GM23248 (cell line): ENCODE data around the gene SYNJ1. TPM values are rescaled to one million over a fixed set of nuclear protein-coding genes. Genes with fewer than 3 reads are reported as not detected.

ENCODE experiments used
- DNase-seq: peaks from one replicate; pipeline ENCODE4 v3.0.0-alpha.2; 2015
- H2AFZ ChIP-seq: fragments of 200-600 bp; sonication (generic); 2 replicates; pipeline ENCODE4 v1.6.1; 2016; ENCODE audit warnings: antibody characterized with exemption
- H3F3A ChIP-seq: fragments of 200-600 bp; sonication (generic); 2 replicates; pipeline ENCODE4 v1.6.1; 2016; ENCODE audit warnings: mild to moderate bottlenecking, antibody characterized with exemption, mixed run types; ENCODE audit not compliant: insufficient read depth
- H3K27ac ChIP-seq: fragments of 200-600 bp; sonication (generic); 2 replicates; pipeline ENCODE4 v1.5.1; 2016; ENCODE audit warnings: mild to moderate bottlenecking
- H3K27me3 ChIP-seq: fragments of 200-600 bp; sonication (generic); replicated peaks from 2 replicates; pipeline ENCODE4 v1.6.1; 2016; ENCODE audit warnings: mild to moderate bottlenecking; ENCODE audit not compliant: insufficient read depth
- H3K36me3 ChIP-seq: fragments of 200-600 bp; sonication (generic); 2 replicates; pipeline ENCODE4 v1.6.1; 2016; ENCODE audit warnings: low read depth, mild to moderate bottlenecking
- H3K4me1 ChIP-seq: fragments of 200-600 bp; sonication (generic); 2 replicates; pipeline ENCODE4 v1.6.1; 2016; ENCODE audit warnings: mild to moderate bottlenecking; ENCODE audit not compliant: insufficient read depth
- H3K4me2 ChIP-seq: fragments of 200-600 bp; sonication (generic); one replicate; pipeline ENCODE4 v1.6.1; 2016; ENCODE audit warnings: mild to moderate bottlenecking; ENCODE audit not compliant: unreplicated experiment
- H3K4me3 ChIP-seq: fragments of 200-600 bp; sonication (generic); 2 replicates; pipeline ENCODE4 v1.5.1; 2016; ENCODE audit warnings: mild to moderate bottlenecking
- H3K79me2 ChIP-seq: fragments of 200-600 bp; sonication (generic); 2 replicates; pipeline ENCODE4 v1.6.1; 2016; ENCODE audit warnings: mild to moderate bottlenecking; ENCODE audit not compliant: insufficient read depth
- H3K9ac ChIP-seq: fragments of 200-600 bp; sonication (generic); 2 replicates; pipeline ENCODE4 v1.6.1; 2016; ENCODE audit warnings: mild to moderate bottlenecking
- H3K9me2 ChIP-seq: fragments of 200-600 bp; sonication (generic); 2 replicates; pipeline ENCODE4 v1.6.1; 2016; ENCODE audit warnings: mixed run types, mild to moderate bottlenecking, moderate library complexity; ENCODE audit not compliant: insufficient read depth
- H3K9me3 ChIP-seq: fragments of 200-600 bp; sonication (generic); one replicate; pipeline ENCODE4 v1.6.1; 2017; ENCODE audit warnings: low read depth
- H4K20me1 ChIP-seq: fragments of 200-600 bp; sonication (generic); 2 replicates; pipeline ENCODE4 v1.6.0; 2016; ENCODE audit not compliant: insufficient read depth
- EZH2 ChIP-seq: fragments of 200-600 bp; sonication (generic); IDR thresholded peaks from 2 replicates; pipeline ENCODE4 v1.6.1; 2018; ENCODE audit warnings: antibody characterized with exemption, mild to moderate bottlenecking; ENCODE audit not compliant: insufficient read depth, poor library complexity, severe bottlenecking
- EZH2phosphoT487 ChIP-seq: fragments of 200-600 bp; sonication (generic); IDR thresholded peaks from 2 replicates; pipeline ENCODE4 v1.6.1; 2018; ENCODE audit warnings: antibody characterized with exemption, moderate library complexity, mild to moderate bottlenecking, low read depth; ENCODE audit not compliant: insufficient read depth
- WGBS, 2 experiments: methylation state at CpG; one replicate each; pipeline ENCODE4 v1.1.6; 2015 to 2017; ENCODE audit warnings: low lambda C conversion rate in 2 of 2, low coverage in 1 of 2; ENCODE audit errors: missing lambda C conversion rate in 2 of 2; 5-methylcytosine and 5-hydroxymethylcytosine counted together
- in situ Hi-C: fragments of 300-500 bp; cut with MboI; formaldehyde crosslinking; loops from 2 replicates; pipeline ENCODE4 v1.15.0; 2020
- polyA plus RNA-seq: library from polyadenylated mRNA; unstranded; fragments of >200 nt; fragmentation: Nextera tagmentation; extraction: Ambion mirVana; gene quantifications from 2 replicates; pipeline ENCODE4 v1.2.1, GENCODE V29; 2016
- total RNA-seq: library from RNA; depleted of rRNA; stranded (reverse); fragments of >200 nt; shearing (Covaris generic); gene quantifications from 2 replicates; pipeline ENCODE4 v1.2.3, GENCODE V29; 2014

Gene SYNJ1
- total and polyA plus RNA-seq, 2 experiments from 2014 or later, result 4.6 to 5.0 TPM

GRCh38 chr21:32733356-32733755 is 5.5 kb upstream of the SYNJ1 start:
- WGBS, 2 experiments, result 96 to 98% methylated on average over 6 of the region's 6 CpGs
- no peak overlapping the region for H3K4me2 ChIP-seq
- H3K9ac ChIP-seq, result no peak overlapping the region
- no peak for DNase-seq
- no peak overlapping the region for H2AFZ ChIP-seq
- no peaks in the 10 kb centered on the region for H3K4me1 ChIP-seq
- no peaks in the 10 kb centered on the region for H3K9me2 ChIP-seq
- H3K36me3 ChIP-seq, result peaks cover 19% of the 10 kb centered on the region; the same call in 1 of the 2 replicates
- in situ Hi-C loops, result no loop called here
- no peak overlapping the region for H3K4me3 ChIP-seq
- no peak overlapping the region for H3K27ac ChIP-seq
- H3F3A ChIP-seq, result peaks cover 10% of the 10 kb centered on the region; the same call in 1 of the 2 replicates
- no peaks in the 10 kb centered on the region for H3K79me2 ChIP-seq
- H4K20me1 ChIP-seq, result no peaks in the 10 kb centered on the region
- H3K9me3 ChIP-seq, result no peaks in the 10 kb centered on the region
- H3K27me3 ChIP-seq, result no peaks in the 10 kb centered on the region
- TF ChIP-seq EZH2phosphoT487 (no peak), EZH2 (no peak)

DNA sequence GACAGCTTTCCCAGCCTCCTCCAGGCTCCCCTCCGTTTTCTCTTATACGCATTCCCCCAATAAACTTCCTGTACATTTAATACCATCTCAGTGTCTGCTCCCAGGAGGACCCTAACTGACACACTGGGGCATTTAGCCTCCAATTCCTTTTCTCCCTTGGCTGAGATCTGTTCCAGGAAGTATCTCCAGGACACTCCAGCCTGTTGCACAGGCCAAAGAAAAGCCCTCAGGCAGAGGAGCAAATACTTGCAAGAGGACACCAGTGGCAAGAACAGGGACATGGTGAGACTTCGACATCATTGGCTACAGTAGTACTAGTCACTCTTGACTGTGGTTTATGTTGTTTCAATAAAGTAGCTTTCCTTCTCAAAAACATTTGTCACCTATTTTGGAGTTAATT is 4.7 kb upstream of the SYNJ1 start:
- no peaks in the 10 kb centered on the region for H3K4me1 ChIP-seq
- no peak overlapping the region for H3K4me3 ChIP-seq
- in situ Hi-C loops, result no loop called here
- H3K27me3 ChIP-seq, result no peaks in the 10 kb centered on the region
- H3K9ac ChIP-seq, result no peak overlapping the region
- H2AFZ ChIP-seq, result no peak overlapping the region
- 83 to 87% methylated on average over 3 of the region's 3 CpGs for WGBS, 2 experiments
- H3K4me2 ChIP-seq, result no peak overlapping the region
- H3K9me2 ChIP-seq, result no peaks in the 10 kb centered on the region
- no peak for DNase-seq
- no peak overlapping the region for H3K27ac ChIP-seq
- TF ChIP-seq EZH2, result no peak
- no peak for TF ChIP-seq EZH2phosphoT487
- H3K9me3 ChIP-seq, result no peaks in the 10 kb centered on the region
- no peaks in the 10 kb centered on the region for H4K20me1 ChIP-seq
- peaks cover 11% of the 10 kb centered on the region; the same call in 1 of the 2 replicates for H3F3A ChIP-seq
- H3K36me3 ChIP-seq, result peaks cover 19% of the 10 kb centered on the region; the same call in 1 of the 2 replicates
- H3K79me2 ChIP-seq, result no peaks in the 10 kb centered on the region

GRCh38 chr21:32728848-32729247 is 1.0 kb upstream of the SYNJ1 start:
- in situ Hi-C loops, result no loop called here
- no peak for DNase-seq
- Histone ChIP-seq H3K9me3 (no peaks in the 10 kb centered on the region), H3K79me2 (peaks cover 30% of the 10 kb centered on the region), H3K27me3 (no peaks in the 10 kb centered on the region), H3K4me2 (peak overlapping the region; percentile 92), H3K4me1 (0 out of 2 replicates have a peak, but pooled peaks cover 9% of the 10 kb centered on the region), H3K9ac (no peak overlapping the region), H4K20me1 (no peaks in the 10 kb centered on the region), H3K4me3 (peak overlapping the region; percentile 95), H3K27ac (0 out of 2 replicates have a peak overlapping the region, but pooled peaks have one; percentile 69), H3K36me3 (no peaks in the 10 kb centered on the region), H3K9me2 (no peaks in the 10 kb centered on the region), H2AFZ (peak overlapping the region; percentile 98), H3F3A (peaks cover 20% of the 10 kb centered on the region)
- 75 to 79% methylated on average over 3 of the region's 3 CpGs for WGBS, 2 experiments
- TF ChIP-seq EZH2 (no peak), EZH2phosphoT487 (no peak)

DNA sequence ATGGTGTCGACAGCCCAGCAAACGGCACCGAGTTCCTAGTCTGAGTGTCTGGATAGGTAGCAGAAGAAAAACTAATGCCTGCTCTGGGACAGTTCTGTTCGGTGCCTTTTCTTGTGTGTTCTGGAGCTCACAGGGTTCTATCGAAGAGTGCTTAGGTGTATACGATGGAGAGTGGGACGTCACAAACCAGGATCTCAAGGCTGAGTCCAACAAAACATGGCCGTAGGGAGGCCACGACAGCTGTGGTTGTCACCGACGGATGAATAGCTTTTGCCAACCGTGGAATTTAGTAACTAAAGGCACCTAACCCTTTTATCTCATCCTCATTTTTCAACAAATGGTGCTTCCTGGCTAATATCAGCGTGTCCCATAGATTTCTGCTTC is 635 bp upstream of the SYNJ1 start:
- H3K36me3 ChIP-seq, result no peaks in the 10 kb centered on the region
- H3K79me2 ChIP-seq, result peaks cover 34% of the 10 kb centered on the region
- peak overlapping the region; percentile 69 for H3K27ac ChIP-seq
- DNase-seq, result no peak
- no peaks in the 10 kb centered on the region for H3K27me3 ChIP-seq
- H2AFZ ChIP-seq, result peak overlapping the region; percentile 98
- H3K9me3 ChIP-seq, result no peaks in the 10 kb centered on the region
- peak overlapping the region; percentile 95 for H3K4me3 ChIP-seq
- peaks cover 20% of the 10 kb centered on the region for H3F3A ChIP-seq
- H3K4me1 ChIP-seq, result 0 out of 2 replicates have a peak, but pooled peaks cover 9% of the 10 kb centered on the region
- peak overlapping the region; percentile 92 for H3K4me2 ChIP-seq
- peak overlapping the region; percentile 81 for H3K9ac ChIP-seq
- no peaks in the 10 kb centered on the region for H4K20me1 ChIP-seq
- no peaks in the 10 kb centered on the region for H3K9me2 ChIP-seq
- no peak for TF ChIP-seq EZH2
- no peak for TF ChIP-seq EZH2phosphoT487
- 1 to 4% methylated on average over 13 of the region's 13 CpGs for WGBS, 2 experiments
- in situ Hi-C loops, result no loop called here
